Lower leg skin (tissue), 3 donors: Measurements from ENCODE around the gene OR7C2.

Experiments used
- CTCF ChIP-seq, 3 donors: fragments of 450-650 bp; IDR thresholded peaks; one replicate each; pipeline ENCODE4 v1.5.1; 2016; ENCODE audit warnings: antibody characterized with exemption in 3 of 3, mild to moderate bottlenecking in 3 of 3, moderate library complexity in 2 of 3
- POLR2A ChIP-seq, 2 donors: fragments of 450-650 bp; IDR thresholded peaks; one replicate each; pipeline ENCODE4 v1.6.1; 2016 to 2017; ENCODE audit warnings: antibody characterized with exemption in 2 of 2, mild to moderate bottlenecking in 1 of 2, moderate library complexity in 1 of 2

GRCh38 chr19:14968247-14968646 lies 27.0 kb downstream of the OR7C2 start:
- TF ChIP-seq CTCF (IDR thresholded peaks at IDR 0.05) = no peak
- TF ChIP-seq POLR2A (IDR thresholded peaks at IDR 0.05) = no peak
